Mucosa of stomach (tissue), 1 donor: Measurements from ENCODE around the gene F3.

Experiments
- H3K27me3 ChIP-seq: one replicate; pipeline ENCODE4 v1.7.0; 2013; ENCODE audit warnings: mild to moderate bottlenecking, low read length; ENCODE audit not compliant: control insufficient read depth, insufficient read depth
- H3K36me3 ChIP-seq: one replicate; pipeline ENCODE4 v1.7.0; 2013; ENCODE audit warnings: low read length; ENCODE audit not compliant: control insufficient read depth, insufficient read depth
- H3K4me1 ChIP-seq: one replicate; pipeline ENCODE4 v1.7.0; 2013; ENCODE audit warnings: mild to moderate bottlenecking, low read length; ENCODE audit not compliant: control insufficient read depth, insufficient read depth
- H3K4me3 ChIP-seq: one replicate; pipeline ENCODE4 v1.7.0; 2013; ENCODE audit warnings: low read length
- H3K9ac ChIP-seq: one replicate; pipeline ENCODE4 v1.7.0; 2013; ENCODE audit warnings: mild to moderate bottlenecking, low read length, moderate library complexity
- H3K9me3 ChIP-seq: one replicate; pipeline ENCODE4 v1.7.0; 2013; ENCODE audit warnings: mild to moderate bottlenecking, low read length, moderate library complexity; ENCODE audit not compliant: control insufficient read depth
- donor health status: Pancreatic carcinoma.

Gene F3

GRCh38 chr1:94535879-94536278 is 5.7 kb downstream of the F3 start:
- Histone ChIP-seq H3K36me3 (no peaks in the 10 kb centered on the region), H3K4me1 (peaks cover 15% of the 10 kb centered on the region), H3K9ac (no peak overlapping the region), H3K9me3 (no peaks in the 10 kb centered on the region), H3K4me3 (no peak overlapping the region), H3K27me3 (no peaks in the 10 kb centered on the region)

GRCh38 chr1:94535095-94535494 is 6.5 kb downstream of the F3 start:
- Histone ChIP-seq H3K27me3 (no peaks in the 10 kb centered on the region), H3K9ac (no peak overlapping the region), H3K4me3 (no peak overlapping the region), H3K36me3 (no peaks in the 10 kb centered on the region), H3K4me1 (peaks cover 15% of the 10 kb centered on the region), H3K9me3 (no peaks in the 10 kb centered on the region)

GRCh38 chr1:94532077-94532476 is 9.5 kb downstream of the F3 start:
- H3K4me3 ChIP-seq: no peak overlapping the region
- H3K9me3 ChIP-seq: no peaks in the 10 kb centered on the region
- H3K9ac ChIP-seq: no peak overlapping the region
- no peaks in the 10 kb centered on the region for H3K36me3 ChIP-seq
- no peaks in the 10 kb centered on the region for H3K27me3 ChIP-seq
- H3K4me1 ChIP-seq: peaks cover 7% of the 10 kb centered on the region

GRCh38 chr1:94531664-94532063 is 9.9 kb downstream of the F3 start:
- Histone ChIP-seq H3K9ac (no peak overlapping the region), H3K9me3 (no peaks in the 10 kb centered on the region), H3K36me3 (no peaks in the 10 kb centered on the region), H3K4me1 (peaks cover 7% of the 10 kb centered on the region), H3K27me3 (no peaks in the 10 kb centered on the region), H3K4me3 (no peak overlapping the region)

GRCh38 chr1:94530373-94530878 is 11.1 kb downstream of the F3 start:
- no peak overlapping the region for H3K4me3 ChIP-seq
- no peaks in the 10 kb centered on the region for H3K36me3 ChIP-seq
- H3K9me3 ChIP-seq: no peaks in the 10 kb centered on the region
- no peak overlapping the region for H3K9ac ChIP-seq
- H3K27me3 ChIP-seq: no peaks in the 10 kb centered on the region
- H3K4me1 ChIP-seq: peaks cover 8% of the 10 kb centered on the region

- Histone ChIP-seq H3K36me3 (no peaks in the 10 kb centered on the region), H3K9me3 (no peaks in the 10 kb centered on the region), H3K4me3 (no peak overlapping the region), H3K9ac (no peak overlapping the region), H3K4me1 (peaks cover 13% of the 10 kb centered on the region), H3K27me3 (no peaks in the 10 kb centered on the region)
These were observed 12.1 kb downstream of the F3 start for GRCh38 chr1:94529416-94529815.

- no peak overlapping the region for H3K4me3 ChIP-seq
- no peak overlapping the region for H3K9ac ChIP-seq
- H3K36me3 ChIP-seq: no peaks in the 10 kb centered on the region
- no peaks in the 10 kb centered on the region for H3K27me3 ChIP-seq
- peaks cover 13% of the 10 kb centered on the region for H3K4me1 ChIP-seq
- H3K9me3 ChIP-seq: no peaks in the 10 kb centered on the region
These were observed 12.7 kb downstream of the F3 start for GRCh38 chr1:94528826-94529225.

- H3K9me3 ChIP-seq: no peaks in the 10 kb centered on the region
- no peaks in the 10 kb centered on the region for H3K27me3 ChIP-seq
- H3K4me1 ChIP-seq: peaks cover 13% of the 10 kb centered on the region
- no peak overlapping the region for H3K4me3 ChIP-seq
- no peak overlapping the region for H3K9ac ChIP-seq
- no peaks in the 10 kb centered on the region for H3K36me3 ChIP-seq
These were observed 13.3 kb downstream of the F3 start for GRCh38 chr1:94528299-94528698.

- Histone ChIP-seq H3K36me3 (no peaks in the 10 kb centered on the region), H3K4me3 (no peak overlapping the region), H3K27me3 (no peaks in the 10 kb centered on the region), H3K9ac (no peak overlapping the region), H3K9me3 (no peaks in the 10 kb centered on the region), H3K4me1 (peaks cover 13% of the 10 kb centered on the region)
These were observed 14.0 kb downstream of the F3 start for GRCh38 chr1:94527447-94528031.

GRCh38 chr1:94526152-94526980 is 15.2 kb downstream of the F3 start:
- H3K9me3 ChIP-seq: no peaks in the 10 kb centered on the region
- no peaks in the 10 kb centered on the region for H3K27me3 ChIP-seq
- peaks cover 13% of the 10 kb centered on the region for H3K4me1 ChIP-seq
- H3K9ac ChIP-seq: no peak overlapping the region
- H3K4me3 ChIP-seq: no peak overlapping the region
- no peaks in the 10 kb centered on the region for H3K36me3 ChIP-seq

GRCh38 chr1:94524531-94524930 is 17.0 kb downstream of the F3 start:
- Histone ChIP-seq H3K9me3 (no peaks in the 10 kb centered on the region), H3K4me3 (no peak overlapping the region), H3K36me3 (no peaks in the 10 kb centered on the region), H3K27me3 (no peaks in the 10 kb centered on the region), H3K4me1 (peaks cover 13% of the 10 kb centered on the region), H3K9ac (no peak overlapping the region)

- Histone ChIP-seq H3K4me1 (peaks cover 7% of the 10 kb centered on the region), H3K27me3 (no peaks in the 10 kb centered on the region), H3K9ac (no peak overlapping the region), H3K4me3 (no peak overlapping the region), H3K9me3 (no peaks in the 10 kb centered on the region), H3K36me3 (no peaks in the 10 kb centered on the region)
These were observed 19.3 kb downstream of the F3 start for GRCh38 chr1:94522304-94522703.
